ENCODE measurements around the gene ZNF680. TPM values are rescaled to one million over a fixed set of nuclear protein-coding genes. Genes with fewer than 3 reads are reported as not detected.
A peak's percentile ranks its signal among the peaks of the same experiment; 100 is the strongest.

Gene ZNF680
- total RNA-seq, 4 donors from 2014 or later, result 6.1 to 16.2 (median 10.1) TPM

DNA sequence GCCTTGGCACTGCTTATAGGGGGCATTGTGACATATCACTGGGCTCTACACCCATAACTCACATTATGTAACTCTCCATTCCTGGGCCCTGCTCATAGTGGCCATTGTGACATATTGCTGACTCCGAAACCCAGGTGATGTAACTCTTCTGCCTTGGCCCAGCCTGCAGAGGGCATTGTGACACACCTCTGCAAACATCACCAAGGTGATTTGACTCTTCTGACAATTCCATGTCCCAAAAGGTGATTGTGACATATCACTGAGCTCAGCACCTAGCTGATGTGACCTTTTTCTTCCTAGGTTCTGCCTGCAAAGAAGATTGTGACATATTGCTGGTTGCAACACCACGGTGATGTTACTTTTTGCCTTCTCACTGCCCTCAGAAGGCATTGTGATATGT, 36.5 kb upstream of the ZNF680 start:
- Histone ChIP-seq H3K36me3 (no peaks in the 10 kb centered on the region), H3K9me3 (no peaks in the 10 kb centered on the region), H3K4me3 (no peak overlapping the region), H3K27me3 (no peaks in the 10 kb centered on the region), H3K4me1 (no peaks in the 10 kb centered on the region), H3K27ac (replicated peaks in 1 of 4) (no peak overlapping the region)
- TF ChIP-seq, protein P1, sequence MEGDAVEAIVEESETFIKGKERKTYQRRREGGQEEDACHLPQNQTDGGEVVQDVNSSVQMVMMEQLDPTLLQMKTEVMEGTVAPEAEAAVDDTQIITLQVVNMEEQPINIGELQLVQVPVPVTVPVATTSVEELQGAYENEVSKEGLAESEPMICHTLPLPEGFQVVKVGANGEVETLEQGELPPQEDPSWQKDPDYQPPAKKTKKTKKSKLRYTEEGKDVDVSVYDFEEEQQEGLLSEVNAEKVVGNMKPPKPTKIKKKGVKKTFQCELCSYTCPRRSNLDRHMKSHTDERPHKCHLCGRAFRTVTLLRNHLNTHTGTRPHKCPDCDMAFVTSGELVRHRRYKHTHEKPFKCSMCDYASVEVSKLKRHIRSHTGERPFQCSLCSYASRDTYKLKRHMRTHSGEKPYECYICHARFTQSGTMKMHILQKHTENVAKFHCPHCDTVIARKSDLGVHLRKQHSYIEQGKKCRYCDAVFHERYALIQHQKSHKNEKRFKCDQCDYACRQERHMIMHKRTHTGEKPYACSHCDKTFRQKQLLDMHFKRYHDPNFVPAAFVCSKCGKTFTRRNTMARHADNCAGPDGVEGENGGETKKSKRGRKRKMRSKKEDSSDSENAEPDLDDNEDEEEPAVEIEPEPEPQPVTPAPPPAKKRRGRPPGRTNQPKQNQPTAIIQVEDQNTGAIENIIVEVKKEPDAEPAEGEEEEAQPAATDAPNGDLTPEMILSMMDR (IDR thresholded peaks at IDR 0.05), result no peak
- no peak for TF ChIP-seq POLR2A (IDR thresholded peaks at IDR 0.05; ENCODE audit: low read depth)
- no peak for TF ChIP-seq EP300 (IDR thresholded peaks at IDR 0.05)
- no peak for TF ChIP-seq POLR2AphosphoS5 (IDR thresholded peaks at IDR 0.05)
- WGBS, result 75% methylated on average over 2 of the region's 2 CpGs
- peak; percentile 85 for DNase-seq (ENCODE audit: extremely low spot score)
- intact Hi-C loops (cut with DNase I), result no loop called here

DNA sequence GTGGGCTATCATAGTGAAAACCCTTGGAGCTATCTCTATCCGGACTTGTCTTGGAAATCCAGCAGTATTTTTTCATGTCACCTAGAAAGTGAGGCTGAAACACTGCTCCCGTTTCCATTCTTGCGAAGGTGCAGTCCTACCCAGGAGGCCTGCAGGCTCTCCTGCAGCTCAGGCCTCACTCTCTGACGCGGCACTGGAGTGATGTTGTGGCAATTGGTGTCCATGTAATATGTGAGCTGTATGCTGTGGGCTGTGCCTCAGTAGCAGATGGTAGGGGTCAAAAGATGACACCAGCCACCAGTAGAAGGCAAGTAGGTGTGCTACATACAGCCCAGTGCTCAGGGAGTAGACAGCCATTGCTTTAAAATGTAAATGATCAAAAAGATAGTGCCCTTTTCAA, 28.1 kb upstream of the ZNF680 start:
- H3K9me3 ChIP-seq, result peaks cover 0 to 8% (median 2%) of the 10 kb centered on the region in 4 donors
- H3K4me3 ChIP-seq, result no peak overlapping the region
- TF ChIP-seq POLR2A (IDR thresholded peaks at IDR 0.05; ENCODE audit: low read depth) (no peak), POLR2AphosphoS5 (IDR thresholded peaks at IDR 0.05) (no peak), EP300 (IDR thresholded peaks at IDR 0.05) (no peak)
- TF ChIP-seq, protein P1 (IDR thresholded peaks at IDR 0.05), result no peak
- intact Hi-C loops (cut with DNase I), result no loop called here
- H3K4me1 ChIP-seq, result no peaks in the 10 kb centered on the region
- H3K27me3 ChIP-seq, result no peaks in the 10 kb centered on the region
- no peak overlapping the region for H3K27ac ChIP-seq (replicated peaks in 1 of 4)
- H3K36me3 ChIP-seq, result no peaks in the 10 kb centered on the region
- DNase-seq (ENCODE audit: extremely low spot score), result peak; percentile 53
- WGBS, result 84% methylated on average over 5 of the region's 5 CpGs

DNA sequence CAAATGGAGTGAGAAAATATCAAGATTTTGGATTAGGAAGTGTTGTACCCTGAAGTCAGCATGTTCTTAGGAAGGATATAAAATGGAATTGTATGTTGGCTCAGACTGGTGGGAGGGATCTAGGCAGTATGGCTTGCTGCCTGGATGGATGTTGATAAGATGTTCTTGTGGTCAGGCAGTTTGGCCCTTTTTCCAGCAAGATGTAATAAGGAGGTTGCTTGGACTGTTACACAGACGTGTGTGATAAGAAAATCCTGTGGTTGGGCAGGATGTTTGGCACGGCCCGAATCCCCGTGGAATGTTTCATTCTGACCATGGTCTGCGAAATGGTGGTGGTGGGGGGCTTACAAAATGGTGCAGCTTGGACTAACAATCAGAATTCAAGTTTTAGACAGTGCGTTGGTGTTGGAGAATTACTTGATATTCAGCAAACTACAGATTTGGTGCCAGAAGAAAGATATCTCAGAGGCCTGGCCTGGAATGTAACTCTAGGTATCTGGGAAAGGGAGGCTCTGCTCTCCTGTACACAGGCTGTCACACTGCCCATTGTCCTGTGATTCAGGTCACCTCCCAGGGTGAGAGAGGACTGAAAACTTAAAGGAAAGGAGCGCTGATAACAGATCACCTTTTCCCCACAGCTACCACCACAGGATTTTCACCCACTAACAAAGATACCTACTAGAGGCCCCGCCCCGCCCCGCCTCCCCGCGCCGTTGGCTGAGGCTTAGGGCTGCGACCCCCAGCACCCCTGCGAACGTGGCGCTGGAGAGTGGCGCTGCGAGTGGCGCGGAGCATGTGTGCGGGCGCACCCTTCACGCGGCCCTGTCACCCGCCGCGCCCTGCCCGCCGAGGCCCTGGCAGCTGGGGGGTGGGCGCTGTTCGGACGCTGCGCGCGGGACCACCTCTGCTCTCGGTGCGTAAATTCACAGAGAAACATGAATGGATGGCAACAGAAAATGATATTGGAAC, 19.3 kb upstream of the ZNF680 start:
- intact Hi-C loops (cut with DNase I), result no loop called here
- Histone ChIP-seq H3K27ac (replicated peaks in 1 of 4) (no peak overlapping the region), H3K27me3 (no peaks in the 10 kb centered on the region), H3K36me3 (no peaks in the 10 kb centered on the region), H3K4me3 (no peak overlapping the region), H3K9me3 (peaks cover 0 to 4% (median 0%) of the 10 kb centered on the region in 4 donors), H3K4me1 (no peaks in the 10 kb centered on the region)
- DNase-seq (ENCODE audit: extremely low spot score), result no peak
- 89% methylated on average over 15 of the region's 38 CpGs for WGBS
- TF ChIP-seq EP300 (IDR thresholded peaks at IDR 0.05) (no peak), POLR2AphosphoS5 (IDR thresholded peaks at IDR 0.05) (no peak), POLR2A (IDR thresholded peaks at IDR 0.05; ENCODE audit: low read depth) (no peak)
- TF ChIP-seq, protein P1 (IDR thresholded peaks at IDR 0.05), result no peak

DNA sequence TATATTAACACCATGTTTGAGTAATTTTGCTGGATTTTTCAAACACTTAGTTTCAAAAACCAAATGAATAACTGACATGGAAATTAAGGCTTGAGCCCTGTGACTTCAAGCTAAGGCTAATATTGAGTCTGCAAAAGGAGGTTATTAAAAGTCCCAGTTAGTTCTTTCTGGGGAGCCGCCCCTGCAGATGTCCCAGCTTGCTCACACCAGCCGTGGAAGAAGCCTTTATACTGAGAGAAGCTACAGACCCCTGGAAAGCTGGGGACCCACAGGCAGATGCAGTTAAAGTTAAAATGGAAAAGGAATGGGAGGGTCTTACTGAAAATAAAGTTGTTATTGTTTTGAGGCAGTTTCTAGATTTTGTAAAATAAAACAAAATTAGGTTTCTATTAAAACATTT, 18.5 kb upstream of the ZNF680 start:
- Histone ChIP-seq H3K36me3 (no peaks in the 10 kb centered on the region), H3K27ac (replicated peaks in 1 of 4) (no peak overlapping the region), H3K4me3 (no peak overlapping the region), H3K27me3 (no peaks in the 10 kb centered on the region), H3K4me1 (no peaks in the 10 kb centered on the region), H3K9me3 (no peaks in the 10 kb centered on the region)
- DNase-seq (ENCODE audit: extremely low spot score), result no peak
- intact Hi-C loops (cut with DNase I), result no loop called here
- whole genome bisulfite sequencing, result 84% methylated on average over 2 of the region's 2 CpGs
- TF ChIP-seq, protein P1 (IDR thresholded peaks at IDR 0.05), result no peak
- TF ChIP-seq POLR2AphosphoS5 (IDR thresholded peaks at IDR 0.05) (no peak), EP300 (IDR thresholded peaks at IDR 0.05) (no peak), POLR2A (IDR thresholded peaks at IDR 0.05; ENCODE audit: low read depth) (no peak)
